Loucy (cell line): ENCODE results near the gene PDE4D.

Source experiments
- H2AFZ ChIP-seq: fragments of 200-600 bp; sonication (generic); 2 replicates; pipeline ENCODE4 v1.6.0; 2016; ENCODE audit warnings: antibody characterized with exemption, mild to moderate bottlenecking, low read length, moderate library complexity
- H3F3A ChIP-seq: fragments of 200-600 bp; 2 replicates; pipeline ENCODE4 v1.6.0; 2016; ENCODE audit warnings: antibody characterized with exemption, low read depth, mild to moderate bottlenecking
- H3K27me3 ChIP-seq: fragments of 200-600 bp; sonication (generic); 2 replicates; pipeline ENCODE4 v1.6.1; 2014; ENCODE audit warnings: low read length, mild to moderate bottlenecking; ENCODE audit not compliant: insufficient read depth, poor library complexity, severe bottlenecking
- H3K36me3 ChIP-seq: fragments of 200-600 bp; sonication (generic); 2 replicates; pipeline ENCODE4 v1.6.1; 2016; ENCODE audit warnings: low read length; ENCODE audit not compliant: insufficient read depth
- H3K4me1 ChIP-seq: fragments of 200-600 bp; sonication (generic); 2 replicates; pipeline ENCODE4 v1.5.1; 2014; ENCODE audit warnings: low read length, mild to moderate bottlenecking; ENCODE audit not compliant: insufficient read depth, poor library complexity, severe bottlenecking
- H3K4me2 ChIP-seq: fragments of 200-600 bp; sonication (generic); 2 replicates; pipeline ENCODE4 v1.6.0; 2014; ENCODE audit warnings: antibody characterized with exemption, low read length, low read depth, mild to moderate bottlenecking; ENCODE audit not compliant: poor library complexity, severe bottlenecking
- H3K4me3 ChIP-seq: fragments of 200-600 bp; sonication (generic); 2 replicates; pipeline ENCODE4 v1.5.1; 2014; ENCODE audit warnings: low read length, mild to moderate bottlenecking, mixed read lengths; ENCODE audit not compliant: poor library complexity, severe bottlenecking
- H3K79me2 ChIP-seq: fragments of 200-600 bp; sonication (generic); 2 replicates; pipeline ENCODE4 v1.6.1; 2014; ENCODE audit warnings: low read length; ENCODE audit not compliant: insufficient read depth
- H3K9ac ChIP-seq: fragments of 200-600 bp; sonication (generic); 2 replicates; pipeline ENCODE4 v1.6.0; 2014; ENCODE audit warnings: mild to moderate bottlenecking, low read depth, low read length, moderate library complexity; ENCODE audit not compliant: poor library complexity, severe bottlenecking
- H3K9me2 ChIP-seq: fragments of 200-600 bp; sonication (generic); replicated peaks from 2 replicates; pipeline ENCODE4 v1.6.1; 2016; ENCODE audit warnings: low read depth, low read length, mixed read lengths
- H3K9me3 ChIP-seq: fragments of 200-600 bp; sonication (generic); 2 replicates; pipeline ENCODE4 v1.6.1; 2014; ENCODE audit warnings: mild to moderate bottlenecking, antibody characterized with exemption, low read length, low read depth; ENCODE audit not compliant: insufficient read depth
- H4K20me1 ChIP-seq: fragments of 200-600 bp; sonication (generic); 2 replicates; pipeline ENCODE4 v1.6.0; 2014; ENCODE audit warnings: antibody characterized with exemption, low read length, mild to moderate bottlenecking; ENCODE audit not compliant: insufficient read depth, poor library complexity, severe bottlenecking
- EZH2phosphoT487 ChIP-seq: fragments of 200-600 bp; IDR thresholded peaks from 2 replicates; pipeline ENCODE4 v1.6.1; 2018; ENCODE audit warnings: antibody characterized with exemption, mild to moderate bottlenecking, moderate library complexity, borderline replicate concordance
- TF ChIP-seq, protein P1 (sequence below): fragments of 200-600 bp; sonication (generic); conservative IDR thresholded peaks from 2 replicates; pipeline ENCODE4 v1.5.1; 2014; ENCODE audit warnings: mild to moderate bottlenecking, antibody characterized with exemption, low read length

The PDE4D gene

DNA sequence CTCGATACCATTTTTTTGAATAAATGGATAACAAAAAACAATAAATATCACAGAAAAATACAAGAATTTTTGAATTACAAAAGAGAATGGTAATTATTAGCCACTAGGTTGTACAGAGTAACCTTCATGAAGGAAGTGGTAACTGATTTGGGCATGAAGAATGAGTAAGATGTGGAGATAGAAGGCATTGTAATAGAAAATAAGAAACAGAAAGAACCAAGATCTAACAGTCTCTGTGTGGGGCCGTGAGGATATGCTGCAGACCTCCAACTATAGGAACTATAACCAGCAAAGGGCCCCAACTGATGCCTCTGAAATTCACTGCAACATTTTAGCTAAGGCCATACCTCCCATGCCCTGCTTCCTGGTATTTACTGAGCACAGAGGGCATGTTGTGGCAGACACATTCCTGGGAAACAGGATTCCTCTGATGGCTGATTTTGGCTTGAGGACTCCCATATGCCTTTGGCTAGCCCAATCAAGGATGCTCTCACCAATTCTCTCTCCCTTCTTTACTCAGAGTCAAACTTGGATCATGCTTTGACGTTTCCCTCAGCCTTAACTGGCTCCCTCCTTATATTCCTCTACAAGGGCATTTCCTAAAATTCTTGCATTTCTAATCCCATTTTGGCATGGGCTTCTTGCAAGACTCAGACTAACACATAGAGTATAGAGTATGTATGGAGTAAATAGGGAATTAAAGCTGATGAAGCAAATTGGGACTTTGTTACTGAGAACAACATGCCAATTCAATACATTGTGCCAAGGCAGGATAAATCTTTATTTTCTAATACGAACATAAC is 208.9 kb downstream of the PDE4D start:
- H3K27me3 ChIP-seq, result no peaks in the 10 kb centered on the region

DNA sequence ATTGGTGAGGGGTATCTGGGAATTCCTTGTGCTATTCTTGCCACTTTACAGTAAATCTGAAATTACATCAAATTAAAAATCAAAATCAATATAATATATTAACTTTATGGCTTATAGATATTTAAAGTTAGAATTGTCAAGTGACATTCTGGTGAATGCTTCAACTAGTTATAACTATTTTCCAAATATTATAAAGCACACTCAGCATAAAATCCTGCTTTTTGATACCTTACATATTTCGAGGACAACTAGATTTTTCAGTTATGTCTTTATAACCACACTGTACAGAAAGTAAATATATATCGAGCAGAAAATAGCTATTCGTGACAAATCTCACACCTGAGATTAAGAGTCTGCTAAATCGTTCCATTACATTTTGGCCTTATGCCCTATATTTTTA is 210.2 kb downstream of the PDE4D start:
- Histone ChIP-seq H2AFZ (no peak overlapping the region), H3K27me3 (no peaks in the 10 kb centered on the region), H3K36me3 (no peaks in the 10 kb centered on the region), H3K9me3 (no peaks in the 10 kb centered on the region), H3K4me1 (peaks cover 17% of the 10 kb centered on the region), H3K4me2 (no peak overlapping the region), H4K20me1 (no peaks in the 10 kb centered on the region), H3F3A (no peaks in the 10 kb centered on the region), H3K4me3 (no peak overlapping the region), H3K9me2 (no peaks in the 10 kb centered on the region), H3K9ac (no peak overlapping the region), H3K79me2 (no peaks in the 10 kb centered on the region)
- TF ChIP-seq EZH2phosphoT487, result no peak
- TF ChIP-seq, protein P1, sequence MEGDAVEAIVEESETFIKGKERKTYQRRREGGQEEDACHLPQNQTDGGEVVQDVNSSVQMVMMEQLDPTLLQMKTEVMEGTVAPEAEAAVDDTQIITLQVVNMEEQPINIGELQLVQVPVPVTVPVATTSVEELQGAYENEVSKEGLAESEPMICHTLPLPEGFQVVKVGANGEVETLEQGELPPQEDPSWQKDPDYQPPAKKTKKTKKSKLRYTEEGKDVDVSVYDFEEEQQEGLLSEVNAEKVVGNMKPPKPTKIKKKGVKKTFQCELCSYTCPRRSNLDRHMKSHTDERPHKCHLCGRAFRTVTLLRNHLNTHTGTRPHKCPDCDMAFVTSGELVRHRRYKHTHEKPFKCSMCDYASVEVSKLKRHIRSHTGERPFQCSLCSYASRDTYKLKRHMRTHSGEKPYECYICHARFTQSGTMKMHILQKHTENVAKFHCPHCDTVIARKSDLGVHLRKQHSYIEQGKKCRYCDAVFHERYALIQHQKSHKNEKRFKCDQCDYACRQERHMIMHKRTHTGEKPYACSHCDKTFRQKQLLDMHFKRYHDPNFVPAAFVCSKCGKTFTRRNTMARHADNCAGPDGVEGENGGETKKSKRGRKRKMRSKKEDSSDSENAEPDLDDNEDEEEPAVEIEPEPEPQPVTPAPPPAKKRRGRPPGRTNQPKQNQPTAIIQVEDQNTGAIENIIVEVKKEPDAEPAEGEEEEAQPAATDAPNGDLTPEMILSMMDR, result no peak

More for the DNA sequence above, 208.9 kb downstream of the PDE4D start:
- Histone ChIP-seq H3F3A (no peaks in the 10 kb centered on the region), H3K79me2 (no peaks in the 10 kb centered on the region), H4K20me1 (no peaks in the 10 kb centered on the region), H3K9me3 (no peaks in the 10 kb centered on the region), H3K9me2 (no peaks in the 10 kb centered on the region), H3K4me2 (no peak overlapping the region), H3K36me3 (no peaks in the 10 kb centered on the region), H2AFZ (peak overlapping the region; percentile 53; the same call in 1 of the 2 replicates), H3K9ac (no peak overlapping the region), H3K4me3 (no peak overlapping the region), H3K4me1 (peaks cover 17% of the 10 kb centered on the region)
- TF ChIP-seq, protein P1, result no peak
- no peak for TF ChIP-seq EZH2phosphoT487

DNA sequence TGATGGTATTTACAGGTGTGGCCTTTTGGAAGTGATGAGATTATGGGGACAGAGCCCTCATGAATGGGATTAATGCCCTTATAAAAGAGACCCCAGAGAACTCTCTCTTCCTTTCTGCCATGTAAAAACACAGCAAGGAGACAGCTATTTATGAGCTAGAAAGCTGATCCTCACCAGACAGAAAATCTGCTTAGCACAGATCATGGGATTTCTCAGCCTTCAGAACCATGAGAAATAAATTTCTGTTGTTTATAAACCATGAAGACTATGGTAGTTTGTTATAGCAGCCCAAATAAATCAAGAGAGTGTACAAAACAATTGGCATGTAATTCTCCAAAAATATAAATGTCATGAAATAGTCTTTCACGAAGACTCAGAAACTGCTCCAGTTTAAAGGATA is 211.0 kb downstream of the PDE4D start:
- Histone ChIP-seq H3K9ac (no peak overlapping the region), H3K4me2 (no peak overlapping the region), H3K36me3 (no peaks in the 10 kb centered on the region), H3K4me1 (peaks cover 17% of the 10 kb centered on the region), H2AFZ (no peak overlapping the region), H3K79me2 (no peaks in the 10 kb centered on the region), H3F3A (no peaks in the 10 kb centered on the region), H4K20me1 (no peaks in the 10 kb centered on the region), H3K9me3 (no peaks in the 10 kb centered on the region), H3K4me3 (no peak overlapping the region), H3K27me3 (no peaks in the 10 kb centered on the region), H3K9me2 (no peaks in the 10 kb centered on the region)
- TF ChIP-seq, protein P1, result no peak
- no peak for TF ChIP-seq EZH2phosphoT487
